ENCODE measurements around the gene STK38.
"Not testable (repeated sequence)": the region's sequence is repeated elsewhere in the genome, so short reads cannot be mapped to it uniquely, and the experiment has no call there.

The STK38 gene

GRCh38 chr6:36479256-36479655, 68.0 kb downstream of the STK38 start:
- no peak for DNase-seq

- DNase-seq, result no peak
These were observed 69.2 kb downstream of the STK38 start for GRCh38 chr6:36478051-36478526.

- no peak for DNase-seq
These were observed 77.3 kb downstream of the STK38 start for GRCh38 chr6:36469946-36470345.

- no peak for DNase-seq
These were observed 78.1 kb downstream of the STK38 start for GRCh38 chr6:36469148-36469661.

GRCh38 chr6:36467625-36468024, 79.7 kb downstream of the STK38 start:
- DNase-seq, result no peak

GRCh38 chr6:36464233-36464632, 83.0 kb downstream of the STK38 start:
- DNase-seq, result no peak

GRCh38 chr6:36463676-36464075, 83.6 kb downstream of the STK38 start:
- DNase-seq, result no peak

- DNase-seq, result no peak
These were observed 85.6 kb downstream of the STK38 start for GRCh38 chr6:36461646-36462045.

- DNase-seq, result no peak
These were observed 86.4 kb downstream of the STK38 start for GRCh38 chr6:36460916-36461315.

- no peak for DNase-seq
These were observed 87.8 kb downstream of the STK38 start for GRCh38 chr6:36459501-36459900.

- no peak for DNase-seq
These were observed 91.7 kb downstream of the STK38 start for GRCh38 chr6:36455486-36456027.

GRCh38 chr6:36452897-36453296, 94.4 kb downstream of the STK38 start:
- not testable (repeated sequence) for DNase-seq

- DNase-seq, result not testable (repeated sequence)
These were observed 98.1 kb downstream of the STK38 start for GRCh38 chr6:36449173-36449572.

GRCh38 chr6:36445621-36446020, 101.7 kb downstream of the STK38 start:
- DNase-seq, result no peak

GRCh38 chr6:36444470-36444869, 102.8 kb downstream of the STK38 start:
- DNase-seq, result no peak
